Fibroblast of peridontal ligament (primary cell): ENCODE measurements around the gene MYOD1.

Experiments used
- DNase-seq: peaks from one replicate; pipeline ENCODE4 v3.0.0-alpha.2; 2010; ENCODE audit errors: extremely low read depth

MYOD1 gene

DNA sequence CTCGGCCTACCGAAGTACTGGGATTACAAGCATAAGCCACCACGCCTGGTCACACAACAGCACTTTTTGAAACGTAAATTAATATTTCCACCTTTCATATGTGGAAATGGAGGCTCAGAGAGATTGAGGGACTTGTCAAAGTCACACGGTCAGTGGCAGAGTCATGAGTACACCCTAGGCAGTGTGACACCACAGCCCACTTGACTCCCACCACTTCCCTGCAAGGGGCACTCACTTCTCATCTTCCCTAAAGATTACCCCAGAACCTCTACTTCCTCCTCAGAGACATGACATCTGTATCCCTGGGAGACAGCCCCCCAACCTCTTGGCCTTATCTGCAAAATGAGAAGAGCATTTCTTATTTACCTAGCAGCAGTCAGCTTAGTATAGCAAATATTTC lies 16.5 kb upstream of the MYOD1 start:
- DNase-seq = no peak

DNA sequence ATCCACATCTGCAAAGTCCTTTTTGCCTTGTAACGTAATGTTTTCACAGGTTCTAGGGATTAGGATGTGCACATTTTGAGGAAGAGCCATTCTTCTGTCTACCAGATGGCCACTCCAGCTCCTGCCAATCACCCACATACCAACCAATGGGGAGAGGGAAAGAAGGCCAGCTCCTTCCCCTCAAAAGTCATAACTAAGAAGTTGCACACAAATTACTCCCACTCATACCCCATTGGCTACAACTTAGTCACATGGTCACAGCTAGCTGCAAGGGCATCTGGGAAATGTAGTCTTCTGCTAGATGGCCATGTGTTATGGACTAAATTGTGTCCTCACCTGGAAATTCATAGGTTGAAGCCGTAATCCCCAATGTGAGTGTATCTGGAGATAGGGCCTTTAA lies 15.4 kb upstream of the MYOD1 start:
- no peak for DNase-seq

DNA sequence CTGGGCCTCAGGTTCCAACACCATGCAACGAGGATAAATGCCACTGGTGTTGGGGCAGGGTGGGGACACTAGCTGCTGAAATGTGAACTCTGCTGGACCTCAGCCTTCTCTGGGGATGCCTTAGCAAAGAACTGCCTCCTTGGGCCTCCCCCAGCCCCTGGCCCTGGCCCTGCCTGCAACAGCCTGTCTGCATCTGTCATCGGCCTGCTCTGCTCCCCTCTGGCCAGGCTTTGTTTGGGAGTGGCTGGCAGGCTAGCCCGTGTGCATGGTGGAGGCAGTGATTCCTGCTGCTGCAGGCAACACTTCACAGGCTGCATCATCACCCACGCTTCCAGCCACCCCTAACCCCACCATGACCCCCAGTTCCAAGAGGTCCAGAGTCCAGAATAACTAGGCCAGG lies 11.5 kb upstream of the MYOD1 start:
- DNase-seq = no peak

DNA sequence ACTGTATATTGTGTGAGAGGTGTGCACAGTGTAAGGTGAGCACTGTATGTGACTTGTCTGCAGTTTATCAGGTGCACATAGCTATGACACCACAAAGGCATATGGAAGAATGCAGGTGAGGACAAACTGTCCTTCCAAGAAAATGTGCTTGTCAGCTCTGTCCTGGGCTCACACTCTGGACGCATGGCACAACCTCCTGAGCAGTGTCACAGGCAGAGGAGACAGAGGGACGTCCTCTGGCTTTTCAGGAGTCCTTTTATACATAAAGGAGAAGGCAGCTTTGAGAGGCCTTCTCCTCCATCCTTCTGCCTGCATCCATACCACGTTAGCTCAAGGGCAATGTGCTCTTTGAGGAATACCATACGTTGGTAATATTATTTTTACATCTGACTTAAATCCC lies 7.5 kb upstream of the MYOD1 start:
- DNase-seq = no peak

DNA sequence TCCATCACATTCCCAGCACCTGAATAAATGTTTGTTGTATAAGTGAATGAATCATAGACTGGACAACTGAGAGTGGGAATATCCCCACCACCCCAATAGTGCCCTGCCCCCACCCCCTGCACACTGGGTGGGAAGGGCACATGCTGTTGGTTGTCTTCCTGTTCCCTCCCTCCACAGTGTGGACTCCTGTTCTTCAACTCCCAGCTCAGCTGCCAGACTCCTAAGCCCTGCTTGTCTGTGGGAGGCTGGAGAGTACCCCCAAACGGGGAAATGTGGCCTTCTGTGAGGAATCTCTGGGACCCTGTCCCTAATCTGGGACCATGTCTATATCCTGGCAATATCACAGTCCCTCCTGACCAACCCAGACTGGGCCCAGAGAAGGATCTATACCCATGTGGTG lies 5.5 kb upstream of the MYOD1 start:
- DNase-seq = no peak

DNA sequence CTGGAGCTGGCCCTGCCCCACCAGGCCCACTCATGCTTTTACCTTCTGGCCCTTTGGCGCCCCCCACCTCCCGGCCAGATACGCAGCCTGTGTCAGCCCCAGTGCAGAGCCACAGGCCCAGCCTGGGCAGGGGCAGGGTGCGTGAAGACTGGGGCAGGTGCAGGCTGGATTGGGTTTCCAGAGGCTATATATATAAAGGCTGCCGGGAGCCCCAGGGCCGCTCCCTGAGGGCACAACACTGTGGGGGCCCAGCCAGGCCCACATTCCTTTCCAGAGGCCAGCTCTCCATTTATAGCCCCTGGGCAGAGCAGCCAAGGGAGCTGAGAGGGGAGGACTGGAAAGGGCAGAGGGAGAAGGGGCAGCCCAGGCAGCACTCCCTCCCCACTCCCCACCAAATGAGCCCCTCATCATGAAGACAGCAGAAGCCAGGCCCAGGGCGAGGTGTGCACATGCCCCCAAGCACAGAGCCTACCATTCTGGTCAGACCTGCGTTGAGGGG lies 5.0 kb upstream of the MYOD1 start:
- no peak for DNase-seq

DNA sequence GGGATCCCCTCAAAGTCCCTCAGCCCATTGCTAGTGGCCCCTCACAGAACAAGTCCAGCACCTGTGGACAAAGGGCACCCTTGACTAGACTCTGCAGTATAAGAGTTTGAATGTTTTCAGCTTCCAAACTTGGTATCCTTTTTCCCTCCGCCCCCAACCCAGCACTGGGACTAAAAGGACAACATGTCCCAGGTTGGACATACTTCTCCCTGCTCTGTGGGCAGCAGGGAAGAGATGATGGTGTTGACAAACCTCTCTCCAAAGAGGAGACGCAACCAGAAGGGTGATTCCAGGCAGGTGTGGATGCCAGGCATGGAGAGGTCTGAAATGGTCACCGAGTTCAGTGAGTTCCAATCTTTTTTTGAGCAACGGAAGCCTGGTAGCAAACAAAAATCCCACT lies 4.5 kb upstream of the MYOD1 start:
- no peak for DNase-seq

DNA sequence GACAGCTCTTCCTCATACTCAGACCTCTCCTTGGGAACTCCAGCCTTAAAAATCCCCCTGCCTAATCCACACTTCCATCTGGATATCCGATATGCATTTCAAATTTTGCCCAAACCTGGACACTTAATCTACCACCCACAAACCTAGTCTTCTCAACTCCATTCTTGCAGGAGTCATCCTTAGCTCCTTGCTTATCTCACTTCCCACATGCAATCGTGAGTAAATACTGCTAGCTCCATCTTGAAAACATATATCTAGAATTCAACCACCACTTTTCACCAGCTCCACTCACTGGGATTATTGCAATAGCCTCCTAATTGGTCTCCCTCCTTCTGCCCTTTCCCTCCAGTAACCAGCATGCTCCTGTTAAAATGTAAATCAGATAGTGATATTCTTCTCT lies 2.6 kb upstream of the MYOD1 start:
- no peak for DNase-seq

DNA sequence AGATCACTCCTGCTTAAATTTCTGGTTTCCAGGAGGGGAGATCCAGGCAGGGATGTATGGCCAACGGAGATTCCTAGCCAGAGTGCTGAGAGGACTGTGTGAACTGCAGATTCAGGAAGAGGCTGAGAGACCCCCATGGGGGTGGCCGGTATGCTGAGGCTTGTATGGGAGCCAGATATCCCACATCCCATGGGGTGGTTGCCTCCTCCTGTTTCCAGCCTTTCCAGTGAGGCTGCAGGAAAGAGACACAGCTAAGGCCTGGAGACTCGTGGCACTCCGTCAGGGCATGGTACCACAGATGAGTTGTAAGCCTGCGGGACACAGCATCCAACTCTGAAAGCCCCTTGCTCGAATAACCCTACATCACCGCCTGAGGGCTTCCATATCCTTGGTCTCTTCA lies 1.4 kb upstream of the MYOD1 start:
- no peak for DNase-seq

DNA sequence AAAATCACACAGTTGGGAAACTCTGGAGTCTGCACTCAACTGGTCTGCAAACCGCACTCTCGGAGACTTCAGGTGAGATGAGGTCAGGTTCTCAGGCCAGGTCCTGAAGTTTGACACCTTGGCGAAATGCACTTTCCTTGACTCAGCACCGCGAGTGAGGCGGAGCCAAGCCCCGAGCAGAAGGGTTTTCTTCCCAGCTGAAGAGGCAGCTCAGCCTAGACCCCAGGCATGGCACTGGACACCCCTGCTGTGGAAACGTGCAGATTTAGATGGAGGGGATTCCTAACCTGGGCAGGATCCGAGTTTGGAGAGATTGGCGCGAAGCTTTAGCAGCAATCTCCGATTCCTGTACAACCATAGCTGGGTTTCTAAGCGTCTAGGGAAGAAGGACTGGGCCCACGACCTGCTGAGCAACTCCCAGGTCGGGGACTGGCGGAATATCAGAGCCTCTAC lies 835 bp upstream of the MYOD1 start:
- DNase-seq = no peak

DNA sequence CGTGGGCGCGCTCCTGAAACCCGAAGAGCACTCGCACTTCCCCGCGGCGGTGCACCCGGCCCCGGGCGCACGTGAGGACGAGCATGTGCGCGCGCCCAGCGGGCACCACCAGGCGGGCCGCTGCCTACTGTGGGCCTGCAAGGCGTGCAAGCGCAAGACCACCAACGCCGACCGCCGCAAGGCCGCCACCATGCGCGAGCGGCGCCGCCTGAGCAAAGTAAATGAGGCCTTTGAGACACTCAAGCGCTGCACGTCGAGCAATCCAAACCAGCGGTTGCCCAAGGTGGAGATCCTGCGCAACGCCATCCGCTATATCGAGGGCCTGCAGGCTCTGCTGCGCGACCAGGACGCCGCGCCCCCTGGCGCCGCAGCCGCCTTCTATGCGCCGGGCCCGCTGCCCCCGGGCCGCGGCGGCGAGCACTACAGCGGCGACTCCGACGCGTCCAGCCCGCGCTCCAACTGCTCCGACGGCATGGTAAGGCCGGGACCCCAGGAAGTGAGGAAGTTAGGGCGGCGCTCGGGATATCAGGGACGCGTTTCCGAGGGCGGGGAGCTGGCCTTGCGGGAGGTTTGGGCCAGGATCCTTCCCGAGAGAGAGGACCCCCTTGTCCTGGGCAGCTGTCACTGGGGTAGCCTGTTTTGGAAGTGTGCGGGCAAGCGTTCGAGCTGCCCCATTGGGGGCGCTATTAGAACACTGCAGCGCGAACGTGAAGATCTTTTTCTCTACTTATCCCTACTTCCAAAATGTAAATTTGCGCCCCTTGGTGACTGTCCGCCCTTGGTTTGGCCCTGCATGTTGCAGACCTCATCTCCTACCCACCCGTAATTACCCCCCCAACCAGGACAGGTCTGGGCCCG lies 796 bp downstream of the MYOD1 start:
- no peak for DNase-seq

DNA sequence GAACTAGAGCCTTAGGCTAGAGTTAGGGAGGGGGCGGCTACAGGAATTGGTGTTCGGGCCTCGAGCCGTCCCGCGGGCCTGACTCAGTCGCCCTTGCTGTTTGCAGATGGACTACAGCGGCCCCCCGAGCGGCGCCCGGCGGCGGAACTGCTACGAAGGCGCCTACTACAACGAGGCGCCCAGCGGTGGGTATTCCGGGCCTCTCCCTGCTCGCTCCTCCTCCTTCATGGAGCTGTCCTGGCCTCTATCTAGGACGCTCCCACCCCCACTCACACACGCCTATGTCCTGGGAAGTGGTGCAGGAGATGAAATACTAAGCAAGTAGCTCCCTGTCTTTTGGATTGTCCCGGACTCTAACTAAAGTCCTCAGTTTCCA lies 1.4 kb downstream of the MYOD1 start:
- DNase-seq = no peak

DNA sequence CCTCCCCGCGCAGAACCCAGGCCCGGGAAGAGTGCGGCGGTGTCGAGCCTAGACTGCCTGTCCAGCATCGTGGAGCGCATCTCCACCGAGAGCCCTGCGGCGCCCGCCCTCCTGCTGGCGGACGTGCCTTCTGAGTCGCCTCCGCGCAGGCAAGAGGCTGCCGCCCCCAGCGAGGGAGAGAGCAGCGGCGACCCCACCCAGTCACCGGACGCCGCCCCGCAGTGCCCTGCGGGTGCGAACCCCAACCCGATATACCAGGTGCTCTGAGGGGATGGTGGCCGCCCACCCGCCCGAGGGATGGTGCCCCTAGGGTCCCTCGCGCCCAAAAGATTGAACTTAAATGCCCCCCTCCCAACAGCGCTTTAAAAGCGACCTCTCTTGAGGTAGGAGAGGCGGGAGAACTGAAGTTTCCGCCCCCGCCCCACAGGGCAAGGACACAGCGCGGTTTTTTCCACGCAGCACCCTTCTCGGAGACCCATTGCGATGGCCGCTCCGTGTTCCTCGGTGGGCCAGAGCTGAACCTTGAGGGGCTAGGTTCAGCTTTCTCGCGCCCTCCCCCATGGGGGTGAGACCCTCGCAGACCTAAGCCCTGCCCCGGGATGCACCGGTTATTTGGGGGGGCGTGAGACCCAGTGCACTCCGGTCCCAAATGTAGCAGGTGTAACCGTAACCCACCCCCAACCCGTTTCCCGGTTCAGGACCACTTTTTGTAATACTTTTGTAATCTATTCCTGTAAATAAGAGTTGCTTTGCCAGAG lies 2.0 kb downstream of the MYOD1 start:
- no peak for DNase-seq

DNA sequence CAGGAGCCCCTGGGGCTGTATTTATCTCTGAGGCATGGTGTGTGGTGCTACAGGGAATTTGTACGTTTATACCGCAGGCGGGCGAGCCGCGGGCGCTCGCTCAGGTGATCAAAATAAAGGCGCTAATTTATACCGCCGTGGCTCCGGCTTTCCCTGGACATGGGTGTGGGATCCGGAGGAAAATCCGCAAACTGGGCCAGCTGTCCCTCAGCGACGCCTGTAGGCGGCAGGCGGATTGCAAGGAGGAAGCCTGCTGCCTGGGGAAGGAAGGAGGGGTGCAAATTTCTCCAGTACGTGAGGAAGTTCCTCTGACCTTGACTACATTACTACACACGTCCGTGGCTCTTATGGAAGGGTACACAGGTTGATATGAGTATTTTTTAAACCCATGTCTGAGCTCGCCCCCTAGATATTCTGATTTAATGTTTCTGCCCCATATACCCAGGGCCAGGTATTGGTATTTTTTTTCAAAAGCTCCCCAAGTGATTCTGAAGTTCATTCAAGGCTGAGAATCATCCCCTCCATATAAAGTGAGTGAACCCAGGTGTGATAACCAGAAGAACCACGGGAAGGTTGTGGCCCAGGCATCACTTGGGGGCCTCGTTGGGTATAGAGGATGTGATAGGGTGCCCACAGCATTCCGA lies 2.8 kb downstream of the MYOD1 start:
- DNase-seq = no peak

DNA sequence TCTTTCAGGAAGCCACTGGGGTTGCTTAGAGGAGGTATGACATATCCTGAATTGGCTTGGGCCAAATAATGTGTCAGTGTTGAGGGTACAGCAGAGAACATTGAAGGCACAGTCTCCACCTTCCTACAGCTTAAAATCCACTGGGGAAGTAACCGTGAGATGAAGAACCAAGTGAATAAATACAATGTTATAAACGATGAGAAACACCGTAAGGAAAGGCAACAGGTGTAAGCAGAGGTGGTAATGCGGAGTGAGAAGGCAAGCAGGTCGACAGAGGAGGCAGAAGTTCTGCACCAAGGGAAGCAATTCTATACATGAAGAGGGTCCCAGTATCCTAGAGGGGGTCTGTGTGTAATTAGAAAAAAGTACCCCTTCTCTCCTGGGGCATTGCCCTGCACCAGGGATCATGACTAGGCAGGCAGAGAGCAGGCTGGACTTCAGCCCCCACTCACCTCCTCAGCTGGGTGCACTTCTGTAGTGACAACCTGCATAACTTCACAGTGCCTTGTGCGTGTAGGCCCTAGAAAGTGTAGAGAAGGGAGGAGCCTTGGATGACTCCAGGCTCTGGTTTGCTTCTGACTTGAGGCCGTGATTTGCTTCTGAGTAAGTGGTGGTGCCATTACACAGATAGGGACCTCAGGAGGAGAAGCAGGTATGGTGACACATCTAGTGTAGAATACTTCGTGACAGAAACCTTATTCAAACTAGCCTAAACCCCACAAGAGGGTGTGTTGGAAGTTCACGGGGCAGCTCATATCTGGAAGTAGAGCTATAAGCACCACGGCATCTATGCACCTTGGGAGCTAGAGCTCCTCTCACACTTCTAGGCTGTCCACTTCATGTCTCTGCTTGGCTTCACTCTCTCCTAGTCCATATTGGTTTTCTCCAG lies 4.9 kb downstream of the MYOD1 start:
- DNase-seq = no peak

DNA sequence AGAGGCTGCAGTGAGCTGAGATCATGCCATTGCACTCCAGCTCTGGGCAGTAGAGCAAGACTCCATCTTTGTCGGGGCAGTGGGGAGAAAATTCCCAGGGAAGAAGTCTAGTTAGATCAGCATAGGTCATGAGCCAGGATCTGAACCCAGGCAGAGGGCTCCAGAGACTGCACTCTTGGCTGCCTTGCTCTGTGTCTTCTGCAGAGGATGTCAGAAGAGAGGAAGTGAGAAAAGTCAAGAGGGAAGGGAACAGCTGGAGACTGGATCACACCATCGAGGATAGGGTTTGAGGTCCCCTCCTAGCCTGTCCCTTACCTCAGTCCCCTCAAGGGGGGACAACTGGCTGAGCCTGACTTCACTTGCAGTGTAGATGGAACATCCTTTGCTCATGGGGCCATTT lies 5.8 kb downstream of the MYOD1 start:
- DNase-seq = no peak

DNA sequence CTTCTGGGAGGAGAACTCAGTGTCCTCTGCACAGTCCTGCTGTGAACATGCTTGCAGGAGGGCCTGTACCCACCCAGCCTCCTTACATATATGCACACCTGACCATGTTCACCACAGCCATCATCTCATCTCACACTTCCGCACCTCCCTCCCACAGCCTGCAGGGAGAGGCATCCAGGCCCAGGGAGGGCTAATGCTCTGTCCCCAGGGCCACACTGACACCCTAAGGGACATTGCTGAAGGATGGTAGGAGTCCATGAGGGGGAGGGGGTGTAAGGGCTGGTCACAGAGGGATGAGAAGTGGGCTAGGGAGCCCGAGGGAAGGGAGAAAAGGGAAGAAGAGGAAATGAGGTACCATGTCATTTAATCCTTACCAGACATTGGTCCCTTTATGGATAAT lies 10.8 kb downstream of the MYOD1 start:
- DNase-seq = no peak

DNA sequence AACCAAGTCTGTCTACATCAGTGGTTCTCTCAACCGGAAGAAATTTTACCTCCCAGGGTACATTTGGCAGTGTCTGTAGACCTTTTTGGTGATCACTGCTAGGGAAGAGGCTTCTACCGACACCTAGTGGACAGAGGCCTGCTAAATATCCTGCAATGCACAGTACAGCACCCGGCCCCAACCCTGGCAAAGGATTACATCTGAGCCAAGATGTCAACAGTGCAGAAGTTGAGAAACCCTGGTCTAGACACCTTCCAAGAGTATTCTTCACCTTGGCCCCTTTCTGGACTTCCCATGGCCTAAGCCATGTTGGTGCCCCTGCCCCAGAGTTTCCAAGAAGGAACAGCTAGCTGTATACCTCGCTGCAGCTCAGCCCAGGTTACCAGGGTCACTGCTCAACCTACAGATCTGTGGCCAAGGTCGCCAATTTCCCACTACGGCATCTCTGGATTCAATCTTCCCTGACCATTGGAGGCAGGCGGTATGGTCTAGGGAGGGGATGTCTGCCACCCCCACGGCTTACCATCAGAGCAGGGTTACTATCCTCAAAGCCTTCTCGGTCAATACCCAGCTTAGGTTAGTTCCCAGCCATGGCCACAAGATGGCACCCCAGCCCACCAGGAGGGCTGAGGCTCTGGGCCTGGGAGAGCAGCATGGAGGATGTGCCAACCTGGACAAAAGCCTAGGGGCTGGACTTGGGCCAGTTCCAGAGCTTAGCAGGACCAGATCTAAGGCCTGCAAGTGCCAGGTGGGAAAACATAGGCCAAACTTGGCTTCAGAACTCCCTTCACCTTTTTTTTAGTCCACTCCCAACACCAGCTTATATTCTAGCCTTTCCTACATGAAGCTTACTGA lies 11.5 kb downstream of the MYOD1 start:
- peak; percentile 77 for DNase-seq

DNA sequence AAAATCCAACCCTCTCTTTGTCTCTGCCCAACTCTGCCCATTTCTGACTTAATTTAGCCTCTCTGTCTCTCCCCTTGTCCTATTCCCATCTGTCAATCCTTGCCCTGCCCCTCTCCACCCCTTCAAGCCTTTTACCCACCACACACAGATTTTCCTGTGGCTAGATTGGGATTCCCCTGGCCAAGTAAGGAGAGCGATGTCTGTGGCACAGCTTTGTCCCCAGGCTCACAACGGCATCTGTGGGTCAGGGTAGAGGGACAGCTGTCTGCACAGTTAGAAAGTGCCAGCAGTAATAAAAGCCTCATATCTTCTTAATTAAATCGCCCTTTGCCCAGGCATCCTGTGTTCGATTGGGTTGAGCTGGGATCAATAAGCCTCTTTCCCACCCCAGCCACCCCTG lies 13.9 kb downstream of the MYOD1 start:
- no peak for DNase-seq

DNA sequence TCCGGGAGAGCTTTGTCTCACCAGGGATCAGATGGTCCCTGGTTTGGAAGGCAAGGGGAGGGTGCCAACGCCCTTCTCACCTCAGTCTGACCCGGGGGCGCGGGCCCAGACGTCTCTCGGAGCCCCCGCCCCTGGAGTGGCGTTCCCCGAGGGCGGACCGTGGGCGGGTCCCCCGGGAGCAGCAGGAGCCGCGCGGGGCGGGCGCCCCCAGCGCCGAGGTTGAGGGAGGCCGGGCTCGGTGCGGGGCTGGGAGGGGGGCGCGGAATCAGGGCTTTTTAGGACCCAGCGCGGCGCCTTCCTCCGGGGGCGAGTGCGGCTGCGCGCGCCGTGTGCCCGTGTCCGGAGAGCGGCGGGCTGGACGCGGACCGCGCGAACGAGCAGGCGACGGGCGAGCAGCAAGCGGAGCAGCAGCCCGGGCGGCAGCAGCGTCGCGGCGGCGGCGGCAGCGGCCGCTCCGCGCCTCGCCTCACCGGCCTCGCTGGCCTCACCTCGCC lies 15.1 kb downstream of the MYOD1 start, which contains the start of gene KCNC1:
TSS of gene KCNC1 (plus strand) at position 364 of the 494 bp plus-strand sequence. CDS start 1,222 bp downstream, outside the sequence.
- peak; percentile 13 for DNase-seq
